HCT116 (cell line): Measurements from ENCODE around the gene LPAR1. TPM values are rescaled to one million over a fixed set of nuclear protein-coding genes. Genes with fewer than 3 reads are reported as not detected.

Experiments
- ATAC-seq: fragments of 200-7000 bp; cut with Tn5 transposase; 2 replicates; pipeline ENCODE4 v1.9.1; 2020; ENCODE audit warnings: mild to moderate bottlenecking, moderate library complexity
- BruUV-seq: library from RNA; stranded (reverse); fragments of 400-500 nt; replicated peaks from 2 replicates; lab custom pipeline; 2021; lab: Mats Ljungman, UMichigan
- CTCF ChIA-PET: fragments of 300-600 bp; sonication (Branson Sonifier 250); formaldehyde crosslinking; loops from one replicate; lab custom pipeline; 2021; ENCODE audit warnings: antibody characterized with exemption; lab: Charles Lee
- POLR2A ChIA-PET: fragments of 300-600, 350-600 bp; sonication (Branson Sonifier 250); formaldehyde crosslinking; loops from one replicate; lab custom pipeline; 2021; ENCODE audit warnings: antibody characterized with exemption; lab: Charles Lee
- RAD21 ChIA-PET, 2 experiments: fragments of 300-600 bp; sonication (Branson Sonifier 250); formaldehyde crosslinking; loops; one replicate each; lab custom pipeline; 2023; ENCODE audit warnings: low total read pairs in 2 of 2; ENCODE audit not compliant: uncharacterized antibody in 2 of 2, unreplicated experiment in 2 of 2, low non-redundant PET in 1 of 2; lab: Charles Lee
- DNase-seq: peaks from one replicate; pipeline ENCODE4 v3.0.0-alpha.2; 2010; ENCODE audit warnings: low read depth, low spot score
- H2AFZ ChIP-seq: fragments of 200-600 bp; shearing (Covaris generic), sonication (generic); 2 replicates; pipeline ENCODE4 v1.6.1; 2017; ENCODE audit warnings: low read depth, mixed run types, mixed read lengths, antibody characterized with exemption, low read length; ENCODE audit not compliant: poor library complexity, severe bottlenecking
- H3K27ac ChIP-seq: 2 replicates; pipeline ENCODE4 v1.5.1; 2012; ENCODE audit warnings: low read depth, low read length
- H3K27me3 ChIP-seq: fragments of 200-600 bp; sonication (generic); 2 replicates; pipeline ENCODE4 v1.6.1; 2016; ENCODE audit warnings: mixed run types, low read length, mixed read lengths; ENCODE audit not compliant: insufficient read depth
- H3K36me3 ChIP-seq, 2 experiments: fragments of 200-500 bp in 1 of 2; fragments of 200-600 bp in 1 of 2; sonication (Bioruptor generic) in 1 of 2; sonication (generic) in 1 of 2; 2 replicates each; pipeline versions ENCODE4 v1.5.1 to v1.6.1; 2014 to 2016; ENCODE audit warnings: low read length in 2 of 2, inconsistent platforms in 1 of 2, mixed read lengths in 1 of 2, mixed run types in 1 of 2; ENCODE audit not compliant: insufficient read depth in 2 of 2, control insufficient read depth in 1 of 2
- H3K4me1 ChIP-seq, 2 experiments: fragments of 200-600 bp in 1 of 2; sonication (generic) in 1 of 2; 2 replicates each; pipeline versions ENCODE4 v1.5.1 to v1.6.1; 2012 to 2017; ENCODE audit warnings: low read length in 2 of 2, inconsistent platforms in 1 of 2, mild to moderate bottlenecking in 1 of 2, mixed read lengths in 1 of 2, mixed run types in 1 of 2, moderate library complexity in 1 of 2; ENCODE audit not compliant: insufficient read depth in 2 of 2, control insufficient read depth in 1 of 2
- H3K4me2 ChIP-seq: fragments of 200-600 bp; sonication (generic); 2 replicates; pipeline ENCODE4 v1.6.1; 2017; ENCODE audit warnings: mixed run types, low read length, mixed read lengths
- H3K4me3 ChIP-seq, 2 experiments: fragments of 200-600 bp in 1 of 2; sonication (generic) in 1 of 2; replicated peaks in 1 of 2; 2 replicates each; pipeline ENCODE4 v1.5.1; 2011 to 2016; ENCODE audit warnings: low read length in 2 of 2, control low read depth in 1 of 2, low read depth in 1 of 2, mild to moderate bottlenecking in 1 of 2, mixed read lengths in 1 of 2, mixed run types in 1 of 2
- H3K79me2 ChIP-seq: fragments of 200-600 bp; sonication (generic); 2 replicates; pipeline ENCODE4 v1.6.1; 2017; ENCODE audit warnings: mild to moderate bottlenecking, mixed run types, low read length, moderate library complexity, mixed read lengths; ENCODE audit not compliant: insufficient read depth
- H3K9ac ChIP-seq: fragments of 200-600 bp; sonication (generic); 2 replicates; pipeline ENCODE4 v1.6.1; 2016; ENCODE audit warnings: low read length, mixed read lengths
- H3K9me2 ChIP-seq: fragments of 200-600 bp; sonication (generic), shearing (Covaris generic); 2 replicates; pipeline ENCODE4 v1.6.1; 2017; ENCODE audit warnings: mixed run types, mild to moderate bottlenecking, moderate library complexity; ENCODE audit not compliant: insufficient read depth
- H3K9me3 ChIP-seq, 2 experiments: fragments of 200-500 bp in 1 of 2; fragments of 200-600 bp in 1 of 2; sonication (Bioruptor generic) in 1 of 2; sonication (generic) in 1 of 2; 2 replicates each; pipeline ENCODE4 v1.6.1; 2014 to 2017; ENCODE audit warnings: low read length in 2 of 2, mixed read lengths in 2 of 2, inconsistent platforms in 1 of 2, low read depth in 1 of 2, mild to moderate bottlenecking in 1 of 2, mixed run types in 1 of 2, moderate library complexity in 1 of 2; ENCODE audit not compliant: control insufficient read depth in 1 of 2, insufficient read depth in 1 of 2
- H4K20me1 ChIP-seq: fragments of 200-600 bp; sonication (generic), shearing (Covaris generic); 2 replicates; pipeline ENCODE4 v1.6.1; 2017; ENCODE audit warnings: mixed run types, mild to moderate bottlenecking, moderate library complexity; ENCODE audit not compliant: insufficient read depth
- CBX3 ChIP-seq: IDR thresholded peaks from 2 replicates; pipeline ENCODE4 v1.6.1; 2012; ENCODE audit warnings: low read depth
- CEBPB ChIP-seq: IDR thresholded peaks from 2 replicates; pipeline ENCODE4 v1.6.1; 2012; ENCODE audit warnings: low read depth
- EGR1 ChIP-seq: IDR thresholded peaks from 2 replicates; pipeline ENCODE4 v1.6.1; 2012; ENCODE audit warnings: low read depth
- EZH2 ChIP-seq: fragments of 200-600 bp; sonication (generic); IDR thresholded peaks from 2 replicates; pipeline ENCODE4 v1.6.1; 2017; ENCODE audit warnings: antibody characterized with exemption, mixed run types
- RAD21 ChIP-seq: IDR thresholded peaks from 2 replicates; pipeline ENCODE4 v1.6.1; 2012; ENCODE audit warnings: low read depth, mild to moderate bottlenecking
- SIN3A ChIP-seq: IDR thresholded peaks from 2 replicates; pipeline ENCODE4 v1.6.1; 2012; ENCODE audit warnings: low read depth
- SRF ChIP-seq: IDR thresholded peaks from 2 replicates; pipeline ENCODE4 v1.6.1; 2012; ENCODE audit warnings: low read depth
- TCF7L2 ChIP-seq: IDR thresholded peaks from 2 replicates; pipeline ENCODE4 v1.7.0; 2011; ENCODE audit warnings: borderline replicate concordance, inconsistent platforms; ENCODE audit not compliant: insufficient read depth, insufficient read length; ENCODE audit errors: extremely low read depth
- YY1 ChIP-seq: IDR thresholded peaks from 2 replicates; pipeline ENCODE4 v1.6.1; 2011; ENCODE audit warnings: low read length, low read depth, moderate library complexity, mild to moderate bottlenecking; ENCODE audit not compliant: insufficient replicate concordance; ENCODE audit errors: extremely low read depth
- intact Hi-C: fragments of 100-400 bp; cut with micrococcal nuclease; formaldehyde crosslinking; loops from 2 replicates; pipeline ENCODE4 v1.10.0; 2022
- total RNA-seq: library from RNA; stranded (reverse); gene quantifications from one replicate; pipeline ENCODE4 v1.2.1, GENCODE V29; 2021; ENCODE audit not compliant: unreplicated experiment
- TF ChIP-seq, protein P1 (sequence below): IDR thresholded peaks from 2 replicates; pipeline ENCODE4 v1.6.1; 2012; ENCODE audit warnings: low read depth
- TF ChIP-seq, protein P2 (sequence below): IDR thresholded peaks from 2 replicates; pipeline ENCODE4 v1.6.1; 2011; ENCODE audit warnings: mild to moderate bottlenecking, low read length, moderate library complexity; ENCODE audit not compliant: insufficient replicate concordance; ENCODE audit errors: extremely low read depth

The LPAR1 gene
- total RNA-seq, 1 experiment from 2014 or later = 7.4 TPM

DNA sequence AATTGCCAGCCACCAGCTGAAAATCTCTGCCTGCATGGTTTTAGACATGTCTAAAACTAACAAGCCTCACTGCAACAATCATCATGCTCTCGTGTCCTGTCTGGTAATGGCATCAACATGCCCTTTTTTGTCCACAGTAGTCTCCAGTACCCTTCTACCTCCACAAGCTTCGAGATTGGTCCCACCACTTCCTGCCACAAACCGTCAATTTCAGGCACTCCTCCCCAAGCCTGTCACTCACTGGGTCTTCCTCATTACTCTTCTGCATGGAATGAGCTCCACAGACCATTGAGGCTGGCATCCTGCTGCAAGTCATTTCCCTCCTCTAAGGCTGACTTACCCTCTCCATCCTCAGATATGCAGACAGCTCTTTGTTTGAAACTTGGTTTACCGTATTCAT lies 9.0 kb downstream of the LPAR1 start:
- no peaks in the 10 kb centered on the region for H4K20me1 ChIP-seq
- no peaks in the 10 kb centered on the region for H3K79me2 ChIP-seq
- no peaks in the 10 kb centered on the region for H3K9me2 ChIP-seq
- no peaks in the 10 kb centered on the region for H3K36me3 ChIP-seq
- CTCF ChIA-PET = no interaction called here
- H3K9ac ChIP-seq = no peak overlapping the region
- H3K27me3 ChIP-seq = no peaks in the 10 kb centered on the region
- no peak for ATAC-seq
- H3K27ac ChIP-seq = no peak overlapping the region
- H3K4me3 ChIP-seq = no peak overlapping the region
- intact Hi-C loops = no loop called here
- TF ChIP-seq EGR1 (no peak), CEBPB (no peak), CBX3 (no peak), SIN3A (no peak), TCF7L2 (no peak), RAD21 (no peak), YY1 (no peak), SRF (no peak), EZH2 (no peak)
- TF ChIP-seq, protein P1, sequence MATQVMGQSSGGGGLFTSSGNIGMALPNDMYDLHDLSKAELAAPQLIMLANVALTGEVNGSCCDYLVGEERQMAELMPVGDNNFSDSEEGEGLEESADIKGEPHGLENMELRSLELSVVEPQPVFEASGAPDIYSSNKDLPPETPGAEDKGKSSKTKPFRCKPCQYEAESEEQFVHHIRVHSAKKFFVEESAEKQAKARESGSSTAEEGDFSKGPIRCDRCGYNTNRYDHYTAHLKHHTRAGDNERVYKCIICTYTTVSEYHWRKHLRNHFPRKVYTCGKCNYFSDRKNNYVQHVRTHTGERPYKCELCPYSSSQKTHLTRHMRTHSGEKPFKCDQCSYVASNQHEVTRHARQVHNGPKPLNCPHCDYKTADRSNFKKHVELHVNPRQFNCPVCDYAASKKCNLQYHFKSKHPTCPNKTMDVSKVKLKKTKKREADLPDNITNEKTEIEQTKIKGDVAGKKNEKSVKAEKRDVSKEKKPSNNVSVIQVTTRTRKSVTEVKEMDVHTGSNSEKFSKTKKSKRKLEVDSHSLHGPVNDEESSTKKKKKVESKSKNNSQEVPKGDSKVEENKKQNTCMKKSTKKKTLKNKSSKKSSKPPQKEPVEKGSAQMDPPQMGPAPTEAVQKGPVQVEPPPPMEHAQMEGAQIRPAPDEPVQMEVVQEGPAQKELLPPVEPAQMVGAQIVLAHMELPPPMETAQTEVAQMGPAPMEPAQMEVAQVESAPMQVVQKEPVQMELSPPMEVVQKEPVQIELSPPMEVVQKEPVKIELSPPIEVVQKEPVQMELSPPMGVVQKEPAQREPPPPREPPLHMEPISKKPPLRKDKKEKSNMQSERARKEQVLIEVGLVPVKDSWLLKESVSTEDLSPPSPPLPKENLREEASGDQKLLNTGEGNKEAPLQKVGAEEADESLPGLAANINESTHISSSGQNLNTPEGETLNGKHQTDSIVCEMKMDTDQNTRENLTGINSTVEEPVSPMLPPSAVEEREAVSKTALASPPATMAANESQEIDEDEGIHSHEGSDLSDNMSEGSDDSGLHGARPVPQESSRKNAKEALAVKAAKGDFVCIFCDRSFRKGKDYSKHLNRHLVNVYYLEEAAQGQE = no peak
- TF ChIP-seq, protein P2, sequence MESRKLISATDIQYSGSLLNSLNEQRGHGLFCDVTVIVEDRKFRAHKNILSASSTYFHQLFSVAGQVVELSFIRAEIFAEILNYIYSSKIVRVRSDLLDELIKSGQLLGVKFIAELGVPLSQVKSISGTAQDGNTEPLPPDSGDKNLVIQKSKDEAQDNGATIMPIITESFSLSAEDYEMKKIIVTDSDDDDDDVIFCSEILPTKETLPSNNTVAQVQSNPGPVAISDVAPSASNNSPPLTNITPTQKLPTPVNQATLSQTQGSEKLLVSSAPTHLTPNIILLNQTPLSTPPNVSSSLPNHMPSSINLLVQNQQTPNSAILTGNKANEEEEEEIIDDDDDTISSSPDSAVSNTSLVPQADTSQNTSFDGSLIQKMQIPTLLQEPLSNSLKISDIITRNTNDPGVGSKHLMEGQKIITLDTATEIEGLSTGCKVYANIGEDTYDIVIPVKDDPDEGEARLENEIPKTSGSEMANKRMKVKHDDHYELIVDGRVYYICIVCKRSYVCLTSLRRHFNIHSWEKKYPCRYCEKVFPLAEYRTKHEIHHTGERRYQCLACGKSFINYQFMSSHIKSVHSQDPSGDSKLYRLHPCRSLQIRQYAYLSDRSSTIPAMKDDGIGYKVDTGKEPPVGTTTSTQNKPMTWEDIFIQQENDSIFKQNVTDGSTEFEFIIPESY = no peak
- RAD21 ChIA-PET = no interaction called here
- POLR2A ChIA-PET = no interaction called here
- no peak overlapping the region for H3K4me2 ChIP-seq
- H3K4me1 ChIP-seq = no peaks in the 10 kb centered on the region
- no peaks in the 10 kb centered on the region for H3K9me3 ChIP-seq
- no TSS peak for BruUV-seq
- DNase-seq = no peak
- H2AFZ ChIP-seq = no peak overlapping the region
